Stomach (tissue), 9 donors: ENCODE measurements around the gene PDGFD. TPM values are rescaled to one million over a fixed set of nuclear protein-coding genes. Genes with fewer than 3 reads are reported as not detected.

Experiments
- DNase-seq, 2 donors: peaks; one replicate each; pipeline versions ENCODE4 v3.0.0 to v3.0.0-alpha.2; 2013 to 2019
- H3K27ac ChIP-seq, 5 donors: fragments of 200-600 bp in 4 of 5; sonication (generic) in 4 of 5; one replicate each; pipeline ENCODE4 v1.5.1; 2013 to 2019; ENCODE audit warnings: mild to moderate bottlenecking in 1 of 5, moderate library complexity in 1 of 5
- H3K27me3 ChIP-seq, 3 donors: fragments of 200-600 bp; sonication (generic); one replicate each; pipeline ENCODE4 v1.5.1; 2017 to 2019; ENCODE audit warnings: mixed run types in 1 of 3
- H3K36me3 ChIP-seq, 4 donors: fragments of 200-600 bp; sonication (generic); 1 replicate in 3 of 4; 2 replicates in 1 of 4; pipeline ENCODE4 v1.5.1; 2016 to 2019
- H3K4me1 ChIP-seq, 4 donors: fragments of 200-600 bp; sonication (generic); one replicate each; pipeline ENCODE4 v1.5.1; 2016 to 2019
- H3K4me3 ChIP-seq, 4 donors: fragments of 200-600 bp; sonication (generic) in 3 of 4; one replicate each; pipeline ENCODE4 v1.5.1; 2016 to 2019; ENCODE audit warnings: mild to moderate bottlenecking in 1 of 4
- H3K9me3 ChIP-seq, 4 donors: fragments of 200-600 bp; sonication (generic); one replicate each; pipeline ENCODE4 v1.5.1; 2016 to 2019
- CTCF ChIP-seq, 7 experiments: fragments of 450-650 bp in 4 of 7; fragments of 200-600 bp in 3 of 7; sonication (generic) in 3 of 7; IDR thresholded peaks; one replicate each; pipeline ENCODE4 v1.5.1; 2016 to 2019; ENCODE audit warnings: antibody characterized with exemption in 7 of 7, control low read depth in 2 of 7, mild to moderate bottlenecking in 1 of 7
- EP300 ChIP-seq: sonication (generic); formaldehyde crosslinking; IDR thresholded peaks from one replicate; pipeline ENCODE4 v1.6.1; 2017; ENCODE audit warnings: antibody characterized with exemption
- POLR2A ChIP-seq, 4 donors: fragments of 450-650 bp; IDR thresholded peaks; one replicate each; pipeline ENCODE4 v1.6.1; 2016; ENCODE audit warnings: antibody characterized with exemption in 4 of 4, control low read depth in 2 of 4, mild to moderate bottlenecking in 1 of 4, moderate library complexity in 1 of 4
- POLR2AphosphoS5 ChIP-seq, 3 donors: sonication (generic); formaldehyde crosslinking; IDR thresholded peaks; one replicate each; pipeline ENCODE4 v1.6.1; 2016; ENCODE audit warnings: antibody characterized with exemption in 3 of 3
- WGBS, 5 donors: extraction: QIAGEN DNeasy Blood & Tissue Kit in 3 of 5; methylation state at CpG; one replicate each; pipeline versions ENCODE4 v1.1.5 to v1.1.7; 2013 to 2018; 5-methylcytosine and 5-hydroxymethylcytosine counted together
- intact Hi-C: fragments of 100-400 bp; cut with DNase I; formaldehyde crosslinking; loops from one replicate; pipeline ENCODE4 v1.15.1; 2023; ENCODE audit warnings: low total_unique reads
- polyA plus RNA-seq, 3 donors: library from polyadenylated mRNA; stranded (reverse); fragments of 200-250 nt; gene quantifications; one replicate each; pipeline ENCODE4 v1.2.3, GENCODE V29; 2013
- total RNA-seq, 5 donors: library from RNA; depleted of rRNA; stranded (reverse); fragments of >200 nt; gene quantifications; one replicate each; pipeline versions ENCODE4 v1.1.0 to v1.2.3, GENCODE V29; 2014 to 2016
- donor health status: healthy with polysubstance abuse.
- donor health status: Bipolar disorder and iron deficiency.
- donor health status: healthy.

The PDGFD gene
- total and polyA plus RNA-seq, 8 donors: 2.4 to 41.5 (median 9.0) TPM; not detected in 1

- H3K9me3 ChIP-seq: no peaks in the 10 kb centered on the region
- H3K36me3 ChIP-seq: no peaks in the 10 kb centered on the region
- peaks cover 0 to 32% (median 11%) of the 10 kb centered on the region in 4 donors for H3K4me1 ChIP-seq
- no peak overlapping the region for H3K4me3 ChIP-seq
- no peak overlapping the region for H3K27ac ChIP-seq
- no peaks in the 10 kb centered on the region for H3K27me3 ChIP-seq
- 94 to 96% (median 94%) methylated on average over 5 of the region's 5 CpGs for WGBS, 5 donors
- intact Hi-C loops: no loop called here
- no peak for TF ChIP-seq CTCF (IDR thresholded peaks at IDR 0.05)
- TF ChIP-seq POLR2AphosphoS5 (IDR thresholded peaks at IDR 0.05): no peak
- no peak for TF ChIP-seq EP300
- no peak for TF ChIP-seq POLR2A (IDR thresholded peaks at IDR 0.05)
- no peak for DNase-seq
These were observed 106.0 kb downstream of the PDGFD start for GRCh38 chr11:104057908-104058307.

GRCh38 chr11:104055596-104055995, 108.4 kb downstream of the PDGFD start:
- Histone ChIP-seq H3K4me3 (no peak overlapping the region), H3K27me3 (no peaks in the 10 kb centered on the region), H3K27ac (no peak overlapping the region), H3K9me3 (no peaks in the 10 kb centered on the region), H3K36me3 (no peaks in the 10 kb centered on the region), H3K4me1 (peaks cover 0 to 28% (median 11%) of the 10 kb centered on the region in 4 donors)
- no peak for TF ChIP-seq EP300
- no peak for TF ChIP-seq POLR2A (IDR thresholded peaks at IDR 0.05)
- TF ChIP-seq CTCF (IDR thresholded peaks at IDR 0.05): no peak
- no peak for TF ChIP-seq POLR2AphosphoS5 (IDR thresholded peaks at IDR 0.05)
- WGBS, 5 donors: 55 to 68% (median 63%) methylated on average over 1 of the region's 1 CpG
- intact Hi-C loops: no loop called here
- no peak for DNase-seq

GRCh38 chr11:104054911-104055529, 108.9 kb downstream of the PDGFD start:
- Histone ChIP-seq H3K27ac (peak overlapping the region in 4 of 5 donors; percentile 8 to 78 (median 22)), H3K36me3 (no peaks in the 10 kb centered on the region), H3K4me3 (no peak overlapping the region), H3K9me3 (no peaks in the 10 kb centered on the region), H3K27me3 (no peaks in the 10 kb centered on the region), H3K4me1 (peaks cover 0 to 23% (median 11%) of the 10 kb centered on the region in 4 donors)
- intact Hi-C loops: no loop called here
- 30 to 50% (median 47%) methylated on average over 4 of the region's 4 CpGs for WGBS, 5 donors
- TF ChIP-seq CTCF (IDR thresholded peaks at IDR 0.05) (no peak), EP300 (no peak), POLR2AphosphoS5 (IDR thresholded peaks at IDR 0.05) (no peak), POLR2A (IDR thresholded peaks at IDR 0.05) (no peak)
- peak in 1 of 2 donors; percentile 13 for DNase-seq

- intact Hi-C loops: no loop called here
- Histone ChIP-seq H3K27me3 (no peaks in the 10 kb centered on the region), H3K27ac (peak overlapping the region in 1 of 5 donors; percentile 30), H3K36me3 (no peaks in the 10 kb centered on the region), H3K4me1 (peaks cover 0 to 15% (median 11%) of the 10 kb centered on the region in 4 donors), H3K4me3 (no peak overlapping the region), H3K9me3 (no peaks in the 10 kb centered on the region)
- DNase-seq: no peak
- 72 to 86% (median 77%) methylated on average over 5 of the region's 5 CpGs for WGBS, 5 donors
- TF ChIP-seq CTCF (IDR thresholded peaks at IDR 0.05) (no peak), POLR2A (IDR thresholded peaks at IDR 0.05) (no peak)
These were observed 110.0 kb downstream of the PDGFD start for GRCh38 chr11:104053743-104054478.
